ENCODE results near the gene PKD2L2. TPM values are rescaled to one million over a fixed set of nuclear protein-coding genes. Genes with fewer than 3 reads are reported as not detected.
"Not testable (repeated sequence)": the region's sequence is repeated elsewhere in the genome, so short reads cannot be mapped to it uniquely, and the experiment has no call there.

The PKD2L2 gene
- total RNA-seq: not detected

DNA sequence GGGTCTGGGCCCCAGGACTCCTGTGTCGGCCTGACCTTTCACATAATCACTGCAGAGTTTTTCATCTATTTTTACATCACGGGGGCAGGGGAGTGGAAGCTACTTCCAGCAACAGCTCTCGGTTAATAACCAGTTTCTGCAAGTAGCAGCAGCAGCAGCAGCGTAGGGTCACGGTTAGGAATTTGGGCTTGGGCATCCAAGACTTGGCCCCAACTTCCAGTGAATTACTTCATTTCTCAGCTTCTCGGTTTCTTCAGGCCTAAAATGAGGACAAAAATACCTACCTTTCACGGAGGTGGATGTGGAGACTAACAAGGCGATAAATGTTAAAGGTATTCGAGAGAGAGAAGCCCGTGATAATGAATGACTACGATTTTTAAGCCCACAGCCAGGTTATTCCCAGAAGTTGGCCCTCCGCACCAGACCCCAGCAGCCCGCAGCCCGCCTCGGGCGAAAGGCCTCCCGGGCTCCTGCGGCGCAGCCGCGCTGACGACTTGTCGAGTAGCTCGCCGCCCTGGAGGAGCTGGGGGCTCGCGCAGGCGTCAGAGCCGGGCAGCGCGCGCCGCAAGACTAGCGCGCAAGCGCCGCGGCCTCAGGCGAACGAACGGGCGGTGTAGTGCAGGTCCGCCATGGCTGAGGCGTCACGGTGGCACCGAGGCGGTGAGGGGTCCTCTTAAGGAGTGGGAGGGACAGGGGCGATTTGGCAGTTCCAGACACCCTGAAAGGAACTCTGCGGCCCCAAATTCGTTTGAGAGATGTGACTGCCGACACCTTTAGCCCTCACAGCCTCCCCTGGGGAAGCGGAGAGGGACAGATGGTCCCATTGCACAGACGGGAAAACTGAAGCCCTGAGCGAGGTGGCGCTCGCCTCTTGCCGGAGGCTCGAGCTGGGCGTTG is at the start of gene PKD2L2:
TSS of gene PKD2L2 (plus strand) at position 595 of the 897 bp plus-strand sequence. CDS start at position 630, 35 bp downstream.
- peak within 1 kb of the TSS; percentile 49 for H3K4me3 ChIP-seq (ENCODE audit: low read length)
- H3K4me1 ChIP-seq (ENCODE audit: insufficient read depth, low read length): peaks cover 14% of the 10 kb centered on the region
- H3K27me3 ChIP-seq (ENCODE audit: insufficient read depth, low read length): no peaks in the 10 kb centered on the region
- no peaks in the 10 kb centered on the region for H3K9me3 ChIP-seq (ENCODE audit: low read depth, low read length)

DNA sequence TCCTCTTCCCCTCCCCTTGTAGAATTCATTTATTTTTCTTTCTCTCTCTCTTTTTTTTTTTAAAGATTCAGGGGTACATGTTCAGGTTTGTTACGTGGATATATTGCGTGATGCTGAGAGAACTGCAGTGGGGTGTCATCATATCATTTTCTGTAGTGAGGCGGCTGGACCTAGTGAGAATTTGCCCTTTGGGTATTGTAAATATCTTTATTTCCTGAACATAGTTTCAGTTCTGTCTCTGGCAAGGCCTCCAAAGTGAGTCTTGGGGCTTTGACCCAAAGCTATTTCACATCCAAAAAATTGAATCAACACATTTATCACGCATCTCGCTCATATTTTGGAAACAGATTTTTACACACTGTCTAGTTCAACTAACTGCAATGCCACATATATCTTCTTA is 47.0 kb upstream of the PKD2L2 start:
- Histone ChIP-seq H3K9me3 (ENCODE audit: low read depth, low read length) (no peaks in the 10 kb centered on the region), H3K4me3 (ENCODE audit: low read length) (no peak overlapping the region), H3K4me1 (ENCODE audit: insufficient read depth, low read length) (peaks cover 4% of the 10 kb centered on the region), H3K27me3 (ENCODE audit: insufficient read depth, low read length) (no peaks in the 10 kb centered on the region)

DNA sequence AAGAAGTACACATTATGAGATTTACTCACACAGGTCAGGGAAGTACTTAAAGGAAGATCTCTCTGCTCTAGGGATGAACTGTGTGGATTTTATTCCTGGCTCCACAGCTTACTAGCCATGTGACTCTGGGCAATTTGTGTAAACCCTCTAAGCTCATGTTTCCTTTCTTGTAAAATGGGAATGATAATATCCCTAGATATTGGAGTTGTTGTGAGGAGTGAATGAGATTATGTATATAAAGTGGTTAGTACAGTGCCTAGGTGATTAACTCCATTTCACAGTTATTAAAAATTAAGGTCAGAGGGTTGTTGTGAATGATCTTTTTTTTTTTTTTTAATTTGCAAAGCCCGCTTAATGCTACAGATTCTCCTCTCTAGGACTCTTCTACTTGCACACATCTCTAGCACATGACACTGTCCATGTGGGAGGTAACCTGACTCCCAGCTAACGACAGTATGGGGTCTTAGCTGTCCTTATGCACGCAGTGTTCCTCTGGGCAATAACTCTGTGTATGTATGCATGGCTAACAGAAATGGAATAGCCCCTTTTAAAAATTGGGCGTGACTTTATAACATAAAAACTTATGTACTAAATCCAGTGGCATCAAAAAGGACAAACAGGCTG is 45.5 kb upstream of the PKD2L2 start:
- peaks cover 4% of the 10 kb centered on the region for H3K4me1 ChIP-seq (ENCODE audit: insufficient read depth, low read length)
- no peaks in the 10 kb centered on the region for H3K27me3 ChIP-seq (ENCODE audit: insufficient read depth, low read length)
- H3K9me3 ChIP-seq (ENCODE audit: low read depth, low read length): no peaks in the 10 kb centered on the region
- H3K4me3 ChIP-seq (ENCODE audit: low read length): no peak overlapping the region

DNA sequence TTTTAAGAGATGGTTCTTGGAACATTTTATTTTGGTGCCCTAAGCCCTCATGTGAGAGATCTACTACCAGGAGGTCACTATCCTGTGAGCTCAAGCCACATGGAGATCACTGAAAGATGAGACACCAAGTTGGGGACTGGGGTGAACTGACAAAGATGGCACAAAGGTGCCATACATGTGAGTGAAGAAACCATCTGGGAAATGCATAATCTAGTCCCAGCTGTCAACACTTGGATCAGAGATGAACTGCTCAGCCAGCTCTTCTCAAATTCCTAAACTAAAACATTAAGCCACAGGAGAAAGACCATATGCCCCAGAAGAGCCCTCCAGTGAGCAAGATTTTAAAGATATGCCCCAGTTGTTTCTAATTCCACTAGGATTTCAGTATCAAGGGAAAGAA is 43.8 kb upstream of the PKD2L2 start:
- no peaks in the 10 kb centered on the region for H3K27me3 ChIP-seq (ENCODE audit: insufficient read depth, low read length)
- H3K4me1 ChIP-seq (ENCODE audit: insufficient read depth, low read length): peaks cover 4% of the 10 kb centered on the region
- H3K9me3 ChIP-seq (ENCODE audit: low read depth, low read length): no peaks in the 10 kb centered on the region
- H3K4me3 ChIP-seq (ENCODE audit: low read length): no peak overlapping the region

DNA sequence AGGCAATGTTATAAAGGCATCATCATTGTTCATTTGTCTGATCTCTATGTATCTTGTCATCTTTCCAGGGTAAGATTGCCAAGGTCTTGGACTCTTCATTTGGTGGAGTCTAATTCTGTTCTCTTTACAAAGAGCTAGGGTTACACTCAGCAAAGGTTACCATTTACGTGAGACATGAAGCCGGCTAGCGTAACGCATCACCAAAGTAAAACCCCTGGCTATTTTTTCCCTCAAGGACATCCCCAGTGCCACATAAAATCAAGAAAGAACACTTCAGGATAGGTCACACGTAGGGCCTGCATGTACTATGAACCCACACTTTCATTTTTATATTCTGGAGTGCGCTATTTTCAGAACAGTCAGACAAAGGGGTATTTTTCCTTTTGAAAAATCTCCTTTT is 41.6 kb upstream of the PKD2L2 start:
- no peaks in the 10 kb centered on the region for H3K27me3 ChIP-seq (ENCODE audit: insufficient read depth, low read length)
- H3K4me3 ChIP-seq (ENCODE audit: low read length): no peak overlapping the region
- H3K4me1 ChIP-seq (ENCODE audit: insufficient read depth, low read length): no peaks in the 10 kb centered on the region
- no peaks in the 10 kb centered on the region for H3K9me3 ChIP-seq (ENCODE audit: low read depth, low read length)

DNA sequence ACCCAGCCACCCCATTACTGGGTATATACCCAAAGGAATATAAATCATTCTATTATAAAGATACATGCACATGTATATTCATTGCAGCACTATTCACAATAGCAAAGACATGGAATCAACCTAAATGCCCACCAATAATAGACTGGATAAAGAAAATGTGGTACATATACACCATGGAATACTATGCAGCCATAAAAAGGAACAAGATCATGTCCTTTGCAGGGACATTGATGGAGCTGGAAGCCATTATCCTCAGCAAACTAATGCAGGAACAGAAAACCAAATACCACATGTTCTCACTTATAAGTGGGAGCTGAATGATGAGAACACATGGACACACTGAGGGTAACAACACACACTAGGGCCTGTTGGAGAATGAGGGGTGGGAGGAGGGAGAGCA is 36.1 kb upstream of the PKD2L2 start:
- H3K9me3 ChIP-seq (ENCODE audit: low read depth, low read length); H3K27me3 ChIP-seq (ENCODE audit: insufficient read depth, low read length); H3K4me1 ChIP-seq (ENCODE audit: insufficient read depth, low read length); H3K4me3 ChIP-seq (ENCODE audit: low read length): not testable (repeated sequence)

DNA sequence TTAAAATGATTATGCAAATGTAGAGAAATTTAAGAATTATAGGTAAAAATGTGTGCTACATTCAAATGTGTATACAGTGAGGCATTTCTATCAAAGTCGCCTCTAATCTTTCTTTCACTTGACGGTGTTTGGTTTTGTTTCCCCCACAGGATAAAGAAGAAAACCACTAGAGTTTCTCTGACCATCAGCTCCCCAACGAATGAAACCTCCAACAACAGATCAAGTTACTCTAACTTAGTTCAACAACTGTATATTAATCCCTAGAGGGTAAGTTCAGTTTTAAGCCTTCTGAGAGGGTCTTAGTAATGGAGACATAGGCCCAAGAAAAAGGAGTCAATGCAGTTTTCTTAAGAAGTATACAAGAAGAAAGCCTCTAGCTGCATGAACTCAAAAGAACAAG is 33.1 kb upstream of the PKD2L2 start:
- no peaks in the 10 kb centered on the region for H3K27me3 ChIP-seq (ENCODE audit: insufficient read depth, low read length)
- H3K9me3 ChIP-seq (ENCODE audit: low read depth, low read length): no peaks in the 10 kb centered on the region
- H3K4me1 ChIP-seq (ENCODE audit: insufficient read depth, low read length): peaks cover 15% of the 10 kb centered on the region
- H3K4me3 ChIP-seq (ENCODE audit: low read length): no peak overlapping the region

DNA sequence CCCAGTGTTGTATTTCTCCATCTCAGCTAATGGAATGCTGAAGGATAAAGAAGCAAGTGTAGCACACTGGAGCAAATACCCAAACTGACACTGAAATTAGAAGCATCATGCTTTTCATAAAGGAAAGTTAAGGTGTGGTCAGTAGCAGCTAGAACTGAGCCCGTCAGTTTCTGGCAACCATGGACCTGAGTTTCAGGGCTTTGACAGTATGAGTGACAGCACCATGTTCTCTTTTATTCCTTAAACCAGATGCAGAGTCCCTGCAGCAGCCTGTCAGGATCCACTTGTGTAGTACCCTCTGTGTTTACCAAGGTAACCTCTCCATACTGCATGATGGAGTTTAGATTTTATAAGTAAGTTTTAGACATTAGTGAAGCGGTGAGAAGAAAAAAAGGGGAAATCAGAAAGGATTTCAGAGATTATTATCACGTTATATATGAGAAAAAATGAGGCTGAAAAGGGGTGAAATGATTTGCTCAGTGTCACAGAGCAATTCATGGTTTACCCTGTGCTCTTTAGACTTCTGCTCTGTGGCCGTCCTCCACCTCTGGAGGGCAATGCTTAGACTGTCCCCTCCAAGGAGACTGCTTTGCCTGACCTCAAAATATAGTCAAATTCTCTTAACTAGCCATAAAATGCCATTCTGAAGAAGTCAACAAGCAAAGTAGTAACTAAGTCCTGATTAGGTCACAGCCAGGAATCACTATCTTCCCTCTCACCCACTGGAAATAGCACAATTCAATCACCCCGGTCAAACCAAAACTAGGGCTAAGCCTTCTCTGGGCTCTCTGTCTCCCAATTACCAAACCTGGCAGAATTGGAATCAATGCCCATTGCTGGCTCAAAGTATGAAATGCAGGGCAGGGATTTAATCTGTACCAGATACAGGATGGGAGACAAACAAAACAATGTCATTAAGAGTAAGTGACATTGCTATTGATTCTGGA is 32.1 kb upstream of the PKD2L2 start:
- Histone ChIP-seq H3K4me1 (ENCODE audit: insufficient read depth, low read length) (peaks cover 15% of the 10 kb centered on the region), H3K4me3 (ENCODE audit: low read length) (no peak overlapping the region), H3K9me3 (ENCODE audit: low read depth, low read length) (no peaks in the 10 kb centered on the region), H3K27me3 (ENCODE audit: insufficient read depth, low read length) (no peaks in the 10 kb centered on the region)

DNA sequence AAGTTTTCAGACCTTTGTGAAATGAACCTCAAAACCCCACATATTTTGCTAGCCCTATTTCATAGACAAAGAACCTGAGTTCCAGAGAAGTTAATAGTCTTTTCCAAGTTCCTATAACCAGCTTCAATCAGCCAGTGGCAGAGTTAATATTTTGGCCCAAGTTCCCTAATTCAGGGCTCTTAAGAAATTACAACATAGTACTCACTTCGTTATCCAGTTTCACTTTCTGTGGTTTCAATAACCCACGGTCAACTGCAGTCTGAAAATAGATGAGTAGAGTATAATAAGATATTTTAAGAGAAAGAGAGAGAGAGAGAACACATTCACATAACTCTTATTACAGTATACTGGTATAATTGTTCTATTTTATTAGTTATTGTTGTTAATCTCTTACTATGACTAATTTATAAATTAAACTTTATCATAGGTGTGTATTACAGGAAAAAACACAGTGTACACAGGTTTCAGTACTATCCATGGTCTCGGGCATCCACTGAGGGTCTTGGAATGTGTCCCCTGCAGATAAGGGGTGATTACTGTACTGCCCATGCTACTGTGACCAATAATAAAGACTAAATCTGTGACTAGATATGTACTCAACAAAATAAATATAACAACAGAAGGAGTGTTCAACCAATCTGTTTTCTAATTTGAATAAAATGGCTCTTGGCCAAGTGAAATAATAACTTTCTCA is 30.9 kb upstream of the PKD2L2 start:
- peaks cover 15% of the 10 kb centered on the region for H3K4me1 ChIP-seq (ENCODE audit: insufficient read depth, low read length)
- no peak overlapping the region for H3K4me3 ChIP-seq (ENCODE audit: low read length)
- no peaks in the 10 kb centered on the region for H3K27me3 ChIP-seq (ENCODE audit: insufficient read depth, low read length)
- no peaks in the 10 kb centered on the region for H3K9me3 ChIP-seq (ENCODE audit: low read depth, low read length)

DNA sequence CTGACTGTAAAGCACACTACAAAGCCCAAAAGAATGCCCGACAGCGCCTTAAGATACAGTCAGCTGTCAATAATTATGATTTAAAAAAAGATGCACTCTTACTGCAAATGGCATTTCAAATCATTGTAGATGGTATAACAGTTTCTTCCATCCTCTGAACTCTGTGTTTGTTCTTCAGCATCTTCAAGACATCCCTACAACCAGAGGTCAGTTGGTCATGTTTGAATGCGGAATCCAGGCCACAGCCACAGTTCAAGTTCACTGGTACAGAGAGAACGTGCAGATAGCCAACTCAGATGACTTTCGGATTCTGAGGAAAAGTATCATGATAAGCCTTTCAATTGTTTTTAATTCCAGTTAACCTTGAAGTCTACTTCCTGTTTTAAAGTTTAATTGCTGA is 30.3 kb upstream of the PKD2L2 start:
- H3K27me3 ChIP-seq (ENCODE audit: insufficient read depth, low read length): no peaks in the 10 kb centered on the region
- H3K9me3 ChIP-seq (ENCODE audit: low read depth, low read length): no peaks in the 10 kb centered on the region
- H3K4me3 ChIP-seq (ENCODE audit: low read length): no peak overlapping the region
- peaks cover 15% of the 10 kb centered on the region for H3K4me1 ChIP-seq (ENCODE audit: insufficient read depth, low read length)

DNA sequence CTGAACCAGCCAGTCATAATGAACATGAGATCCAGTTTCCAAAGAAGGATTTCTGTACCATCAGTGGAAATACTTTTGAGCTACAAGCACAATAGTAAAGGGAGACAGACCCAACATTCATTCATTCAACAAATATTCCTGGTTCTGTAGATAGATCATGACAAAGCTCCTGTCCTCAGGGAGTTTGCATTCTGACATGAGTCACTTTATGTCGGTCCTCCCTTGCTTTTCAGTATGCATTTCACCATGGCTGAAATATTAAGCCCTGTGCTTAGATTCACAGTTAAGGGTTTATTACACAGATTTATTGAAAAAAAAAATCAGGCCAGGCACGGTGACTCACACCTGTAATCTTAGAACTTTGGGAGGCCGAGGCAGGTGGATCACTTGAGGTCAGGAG is 27.0 kb upstream of the PKD2L2 start:
- H3K4me3 ChIP-seq (ENCODE audit: low read length): no peak overlapping the region
- no peaks in the 10 kb centered on the region for H3K27me3 ChIP-seq (ENCODE audit: insufficient read depth, low read length)
- peaks cover 15% of the 10 kb centered on the region for H3K4me1 ChIP-seq (ENCODE audit: insufficient read depth, low read length)
- no peaks in the 10 kb centered on the region for H3K9me3 ChIP-seq (ENCODE audit: low read depth, low read length)

DNA sequence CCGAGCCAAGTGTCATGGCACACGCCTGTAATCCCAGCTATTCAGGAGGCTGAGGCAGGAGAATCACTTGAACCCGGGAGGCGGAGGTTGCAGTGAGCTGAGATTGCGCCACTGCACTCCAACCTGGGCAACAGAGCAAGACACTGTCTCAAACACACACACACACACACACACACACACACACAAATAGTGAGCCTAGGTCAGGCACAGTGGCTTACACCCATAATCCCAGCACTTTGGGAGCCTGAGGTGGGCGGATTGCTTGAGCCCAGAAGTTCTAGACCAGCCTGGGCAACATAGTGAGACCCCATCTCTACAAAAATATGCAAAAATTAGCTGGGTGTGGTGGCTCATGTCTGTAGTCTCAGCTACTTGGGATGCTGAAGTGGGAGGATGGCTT is 25.6 kb upstream of the PKD2L2 start:
- not testable (repeated sequence) for H3K9me3 ChIP-seq (ENCODE audit: low read depth, low read length); H3K27me3 ChIP-seq (ENCODE audit: insufficient read depth, low read length); H3K4me3 ChIP-seq (ENCODE audit: low read length); H3K4me1 ChIP-seq (ENCODE audit: insufficient read depth, low read length)

DNA sequence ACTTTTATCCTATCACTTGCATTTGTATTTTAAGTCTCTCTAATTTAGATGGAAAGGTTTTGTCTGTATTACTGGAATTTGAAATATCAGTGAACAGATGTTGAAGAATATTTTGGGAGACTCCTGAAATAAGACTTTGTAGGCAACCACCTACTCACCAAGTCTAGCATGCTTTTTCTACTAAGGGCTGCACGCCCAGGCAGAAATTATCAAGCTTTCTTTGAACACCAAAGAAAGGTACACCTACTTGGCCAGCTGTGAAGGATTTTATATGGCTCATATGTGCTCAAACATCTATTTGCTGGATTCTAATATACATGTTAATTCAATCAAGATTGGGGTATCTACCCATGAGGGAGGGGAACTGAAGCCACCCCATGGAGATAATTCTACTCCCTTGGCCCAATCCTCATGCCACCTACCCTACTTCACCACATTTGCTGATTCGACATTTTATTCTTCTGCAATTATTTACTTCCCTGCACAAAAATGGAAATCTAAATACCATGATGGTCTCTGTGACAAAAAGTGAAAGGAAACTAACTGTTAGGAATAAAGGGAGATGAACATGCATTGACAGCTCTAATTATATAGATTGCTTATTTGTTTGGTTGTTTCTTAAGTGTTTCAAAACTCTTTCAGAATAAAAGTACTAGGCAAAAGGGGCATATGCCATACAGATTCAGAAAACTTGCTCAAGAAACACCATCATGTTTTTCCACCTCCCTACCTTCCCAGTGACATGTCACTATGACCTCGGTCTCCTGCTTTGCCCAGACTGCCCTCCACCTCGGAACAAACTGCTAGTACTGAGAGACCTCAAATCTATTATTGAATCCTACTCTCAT is 22.5 kb upstream of the PKD2L2 start:
- Histone ChIP-seq H3K4me3 (ENCODE audit: low read length) (no peak overlapping the region), H3K27me3 (ENCODE audit: insufficient read depth, low read length) (no peaks in the 10 kb centered on the region), H3K4me1 (ENCODE audit: insufficient read depth, low read length) (no peaks in the 10 kb centered on the region), H3K9me3 (ENCODE audit: low read depth, low read length) (no peaks in the 10 kb centered on the region)

DNA sequence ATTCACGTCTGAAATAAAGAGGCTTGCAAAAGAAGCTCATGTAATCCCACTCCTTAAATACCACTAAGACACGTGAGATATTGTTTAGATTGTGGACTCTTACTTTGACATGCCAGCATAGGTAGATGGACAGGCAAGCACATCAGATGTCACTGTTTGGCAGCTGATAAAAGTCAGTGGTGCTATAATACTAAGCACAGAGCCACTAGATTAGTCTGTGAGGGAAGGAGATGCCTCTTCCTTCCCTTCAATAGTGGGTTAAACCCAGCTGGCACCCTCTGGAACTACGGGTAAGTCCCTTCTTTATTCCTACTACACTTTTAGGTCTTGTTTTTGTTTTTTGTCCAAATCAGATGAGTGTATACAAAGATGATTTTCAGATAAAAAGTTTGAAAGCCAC is 21.6 kb upstream of the PKD2L2 start, which contains the start of gene MYOT:
TSS of gene MYOT (plus strand) at position 197 of the 400 bp plus-strand sequence. CDS start 2,792 bp downstream, outside the sequence.
- Histone ChIP-seq H3K27me3 (ENCODE audit: insufficient read depth, low read length) (no peaks in the 10 kb centered on the region), H3K4me3 (ENCODE audit: low read length) (no peak within 1 kb of the TSS), H3K9me3 (ENCODE audit: low read depth, low read length) (no peaks in the 10 kb centered on the region), H3K4me1 (ENCODE audit: insufficient read depth, low read length) (no peaks in the 10 kb centered on the region)
